ENCODE measurements around the gene SMCHD1. TPM values are rescaled to one million over a fixed set of nuclear protein-coding genes. Genes with fewer than 3 reads are reported as not detected.
"Not testable (repeated sequence)": the region's sequence is repeated elsewhere in the genome, so short reads cannot be mapped to it uniquely, and the experiment has no call there.

The SMCHD1 gene
- total RNA-seq, 2 experiments from 2014 or later = 87.2 to 98.6 TPM

- ChIA-PET POLR2A (interaction anchor here (0.6 to 3.3 kb wide), 8 partner anchors 9 to 83 kb away, joined by 3 to 34 read pairs (median 10); partner anchors contain the start of genes METTL4 and NDC80), CTCF (no interaction called here)
These were observed 673 bp upstream of the SMCHD1 start for GRCh38 chr18:2654928-2655177.

DNA sequence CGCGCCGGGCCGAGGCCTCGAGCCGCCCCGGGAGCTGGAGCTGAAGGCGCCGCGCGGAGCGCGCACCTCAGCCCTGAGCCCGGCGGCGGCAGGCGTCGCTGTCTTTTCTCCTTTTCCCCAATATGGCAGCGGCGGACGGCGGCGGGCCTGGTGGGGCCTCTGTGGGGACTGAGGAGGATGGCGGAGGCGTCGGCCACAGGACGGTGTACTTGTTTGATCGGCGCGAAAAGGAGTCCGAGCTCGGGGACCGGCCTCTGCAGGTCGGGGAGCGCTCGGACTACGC lies 369 bp downstream of the SMCHD1 start:
- ChIA-PET CTCF (interaction anchor here (1.0 to 1.2 kb wide), 3 partner anchors 16 to 27 kb away, joined by 3 to 4 read pairs (median 3); no protein-coding TSS in a partner anchor), POLR2A (interaction anchor here (0.7 to 3.3 kb wide), 12 partner anchors 11 to 592 kb away, joined by 3 to 34 read pairs (median 5); partner anchors contain the start of genes METTL4 and NDC80)

DNA sequence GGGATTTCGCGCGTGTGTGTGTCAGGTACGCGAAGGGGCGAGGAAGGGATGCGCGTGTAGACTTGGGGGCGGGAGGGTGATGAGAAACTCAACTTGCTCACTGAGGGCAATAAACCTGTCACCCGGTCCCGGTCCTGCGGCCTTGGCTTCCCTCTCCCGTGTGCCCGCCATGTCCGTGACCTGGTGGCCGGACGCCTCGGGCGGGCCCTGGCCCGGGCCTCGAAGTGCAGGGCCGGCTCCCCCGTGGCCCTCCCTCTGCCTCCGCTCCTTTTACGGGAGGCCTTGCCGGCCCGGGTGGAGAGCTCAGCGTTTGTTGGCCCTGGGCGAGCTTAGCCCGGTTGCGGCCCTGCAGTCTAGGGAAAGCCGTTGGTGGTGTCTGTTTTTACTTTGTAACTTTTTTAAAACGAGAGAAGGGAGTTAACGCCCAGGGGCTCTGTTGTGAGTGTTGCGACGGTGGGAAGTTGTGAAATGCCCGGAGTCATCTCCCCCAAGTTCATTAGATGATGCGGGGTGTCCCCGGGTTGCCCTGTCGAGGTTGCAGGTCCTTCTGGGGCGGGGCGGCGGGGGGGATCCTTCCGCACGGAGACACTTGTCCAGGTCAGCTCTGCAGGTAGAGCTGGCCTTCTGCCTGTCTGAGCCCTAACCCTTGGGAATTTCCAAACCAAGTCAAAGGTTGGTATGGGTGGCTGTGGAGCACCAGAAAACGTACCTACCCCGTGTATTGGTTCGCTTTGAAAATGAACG lies 883 bp downstream of the SMCHD1 start:
- CTCF ChIA-PET = interaction anchor here (0.8 to 1.2 kb wide), 4 partner anchors 14 to 26 kb away, joined by 3 to 4 read pairs (median 3); no protein-coding TSS in a partner anchor

GRCh38 chr18:2656981-2657512 lies 1.5 kb downstream of the SMCHD1 start:
- ChIA-PET CTCF (interaction anchor here (0.8 kb wide), 1 partner anchor 15 kb away, joined by 3 read pairs; no protein-coding TSS in a partner anchor), POLR2A (interaction anchor here (1.3 to 3.3 kb wide), 4 partner anchors 12 to 85 kb away, joined by 5 to 24 read pairs (median 14); partner anchors contain the start of genes METTL4 and NDC80)

More for the DNA sequence above, 883 bp downstream of the SMCHD1 start:
- POLR2A ChIA-PET = interaction anchor here (0.7 to 3.3 kb wide), 12 partner anchors 11 to 592 kb away, joined by 3 to 34 read pairs (median 5); partner anchors contain the start of genes METTL4 and NDC80

GRCh38 chr18:2657788-2658458 lies 2.4 kb downstream of the SMCHD1 start:
- ChIA-PET POLR2A (interaction anchor here (3.3 kb wide), 1 partner anchor 16 kb away, joined by 22 read pairs; no protein-coding TSS in a partner anchor), CTCF (no interaction called here)

GRCh38 chr18:2660849-2661248 lies 5.3 kb downstream of the SMCHD1 start:
- CTCF ChIA-PET, POLR2A ChIA-PET: not testable (repeated sequence)

DNA sequence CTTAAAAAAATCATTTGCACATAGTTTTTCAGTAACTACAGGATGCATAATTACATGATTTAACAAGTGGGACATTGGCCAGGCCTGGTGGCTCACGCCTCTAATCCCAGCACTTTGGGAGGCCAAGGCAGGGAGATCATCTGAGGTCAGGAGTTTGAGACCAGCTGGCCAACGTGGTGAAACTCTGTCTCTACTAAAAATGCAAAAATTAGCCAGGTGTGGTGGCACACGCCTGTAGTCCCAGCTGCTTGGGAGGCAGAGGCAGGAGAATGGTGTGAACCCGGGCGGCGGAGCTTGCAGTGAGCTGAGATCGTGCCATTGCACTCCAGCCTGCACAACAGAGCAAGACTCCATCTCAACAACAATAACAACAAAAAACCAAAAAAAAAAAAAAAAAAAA lies 6.8 kb downstream of the SMCHD1 start:
- POLR2A ChIA-PET, CTCF ChIA-PET: not testable (repeated sequence)

GRCh38 chr18:2662990-2663389 lies 7.5 kb downstream of the SMCHD1 start:
- ChIA-PET CTCF (no interaction called here), POLR2A (no interaction called here)

DNA sequence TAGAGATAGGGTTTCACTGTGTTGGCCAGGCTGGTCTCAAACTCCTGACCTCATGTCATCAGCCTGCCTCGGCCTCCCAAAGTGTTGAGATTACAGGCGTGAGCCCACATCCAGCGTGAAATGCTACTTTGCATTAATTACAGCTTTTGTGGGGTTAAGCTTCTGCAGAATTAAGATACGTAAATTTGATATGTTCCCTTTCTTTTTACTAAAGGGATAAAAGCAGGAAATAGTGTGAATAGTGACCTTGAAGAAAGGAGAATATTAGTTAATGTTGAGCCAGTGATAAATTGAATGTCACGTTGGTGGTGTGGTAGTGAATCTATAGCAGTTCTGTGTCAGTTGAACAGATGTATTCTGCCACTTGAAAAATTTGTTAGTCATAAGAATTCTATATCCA lies 16.9 kb downstream of the SMCHD1 start:
- ChIA-PET CTCF (no interaction called here), POLR2A (no interaction called here)

DNA sequence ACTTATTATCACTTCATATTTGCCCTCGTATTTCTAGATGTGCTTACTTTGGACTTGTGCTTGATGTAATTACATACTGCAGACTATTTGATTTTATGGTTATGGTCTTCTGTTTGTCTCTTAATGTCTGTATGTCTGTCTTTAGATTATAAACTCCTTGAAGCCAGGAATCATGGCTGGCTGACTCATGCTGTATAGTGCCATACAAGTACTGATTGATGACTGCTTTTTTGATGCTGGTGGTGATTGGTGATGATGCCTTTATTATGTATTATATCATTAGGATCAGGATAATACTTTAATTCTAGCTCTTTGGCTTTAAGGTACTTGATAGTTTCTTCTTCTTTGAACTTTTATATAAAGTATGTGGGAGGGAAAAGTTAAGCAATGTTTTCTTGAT lies 17.3 kb downstream of the SMCHD1 start:
- POLR2A ChIA-PET = no interaction called here

DNA sequence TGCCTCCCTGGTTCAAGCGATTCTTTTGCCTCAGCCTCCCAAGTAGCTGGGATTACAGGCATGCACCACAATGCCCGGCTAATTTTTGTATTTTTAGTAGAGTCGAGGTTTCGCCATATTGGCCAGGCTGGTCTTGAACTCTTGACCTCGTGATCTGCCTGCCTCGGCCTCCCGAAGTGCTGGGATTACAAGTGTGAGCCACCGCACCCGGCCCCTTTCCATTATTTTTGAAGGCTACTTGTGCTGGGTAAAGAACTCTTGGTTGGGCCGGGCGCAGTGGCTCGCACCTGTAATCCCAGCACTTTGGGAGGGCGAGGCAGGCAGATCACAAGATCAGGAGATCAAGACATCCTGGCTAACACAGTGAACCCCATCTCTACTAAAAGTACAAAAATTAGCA lies 23.4 kb downstream of the SMCHD1 start:
- POLR2A ChIA-PET = interaction anchor here (2.0 kb wide), 1 partner anchor 23 kb away, joined by 5 read pairs; no protein-coding TSS in a partner anchor
- CTCF ChIA-PET = not testable (repeated sequence)

More for the DNA sequence above, 17.3 kb downstream of the SMCHD1 start:
- CTCF ChIA-PET = no interaction called here

GRCh38 chr18:2680216-2680792 lies 24.8 kb downstream of the SMCHD1 start:
- ChIA-PET CTCF (interaction anchor here (0.6 to 1.0 kb wide), 2 partner anchors 12 to 345 kb away, joined by 3 to 6 read pairs; no protein-coding TSS in a partner anchor), POLR2A (interaction anchor here (2.0 kb wide), 1 partner anchor 24 kb away, joined by 5 read pairs; no protein-coding TSS in a partner anchor)

DNA sequence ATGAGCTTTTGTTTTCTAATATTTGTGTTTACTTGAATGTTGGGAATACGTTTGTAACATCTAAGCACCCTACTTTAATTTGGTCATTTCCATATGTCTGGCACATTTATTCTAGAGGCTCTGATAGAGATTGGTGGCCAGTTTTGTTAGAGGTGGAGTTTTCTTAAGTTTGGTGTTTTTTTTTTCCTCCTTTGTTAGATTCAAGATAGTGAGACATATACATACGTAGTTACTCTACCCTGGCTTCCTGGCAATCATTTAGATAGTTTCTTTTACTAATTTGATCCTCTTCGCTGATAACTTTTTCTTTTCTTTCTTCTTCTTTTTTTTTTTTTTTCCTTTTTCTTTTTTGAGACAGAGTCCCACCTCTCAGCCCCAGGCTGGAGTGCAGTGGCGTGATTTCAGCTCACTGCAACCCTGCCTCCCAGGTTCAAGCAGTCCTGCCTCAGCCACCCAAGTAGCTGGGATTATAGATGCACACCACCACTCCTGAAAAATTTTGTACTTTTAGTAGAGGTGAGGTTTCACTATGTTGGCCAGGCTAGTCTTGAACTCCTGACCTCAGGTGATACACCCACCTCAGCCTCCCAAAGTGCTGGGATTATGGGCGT lies 26.6 kb downstream of the SMCHD1 start:
- CTCF ChIA-PET = interaction anchor here (1.0 to 1.2 kb wide), 2 partner anchors 17 to 41 kb away, joined by 3 to 5 read pairs; no protein-coding TSS in a partner anchor
- POLR2A ChIA-PET = interaction anchor here (0.7 to 0.9 kb wide), 2 partner anchors 18 to 26 kb away, joined by 3 to 6 read pairs; partner anchors contain the start of gene SMCHD1

DNA sequence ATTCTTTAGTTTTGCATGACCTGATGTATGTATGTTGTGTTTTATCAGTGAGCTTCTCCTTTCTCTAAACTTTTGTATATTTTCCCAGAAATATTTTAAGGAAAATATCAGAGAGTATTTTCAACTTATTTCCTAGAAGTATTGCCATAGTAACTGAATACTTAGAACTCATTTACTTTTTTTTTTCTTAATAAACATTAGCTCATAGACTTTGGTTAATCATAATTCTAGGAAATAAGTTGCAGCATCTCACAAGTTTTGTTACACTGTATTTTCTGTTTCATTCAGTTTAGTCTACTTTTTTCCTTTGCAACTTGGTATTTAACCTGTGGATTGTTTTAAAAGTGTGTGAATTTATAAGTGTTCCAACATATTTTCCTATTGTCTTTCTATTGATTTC lies 27.5 kb downstream of the SMCHD1 start:
- ChIA-PET CTCF (interaction anchor here (1.0 kb wide), 1 partner anchor 27 kb away, joined by 4 read pairs; the partner anchor contains the start of gene SMCHD1), POLR2A (no interaction called here)

- POLR2A ChIA-PET = no interaction called here
- CTCF ChIA-PET = no interaction called here
These were observed 30.9 kb downstream of the SMCHD1 start for GRCh38 chr18:2686349-2686968.

- ChIA-PET POLR2A (no interaction called here), CTCF (interaction anchor here (1.0 kb wide), 1 partner anchor 13 kb away, joined by 3 read pairs; no protein-coding TSS in a partner anchor)
These were observed 32.0 kb downstream of the SMCHD1 start for GRCh38 chr18:2687390-2688001.

GRCh38 chr18:2692508-2692907 lies 37.0 kb downstream of the SMCHD1 start:
- CTCF ChIA-PET = no interaction called here

GRCh38 chr18:2697184-2697583 lies 41.7 kb downstream of the SMCHD1 start:
- ChIA-PET POLR2A (interaction anchor here (0.6 kb wide), 1 partner anchor 42 kb away, joined by 3 read pairs; no protein-coding TSS in a partner anchor), CTCF (interaction anchor here (0.8 kb wide), 1 partner anchor 19 kb away, joined by 4 read pairs; no protein-coding TSS in a partner anchor)

More at GRCh38 chr18:2692508-2692907, 37.0 kb downstream of the SMCHD1 start:
- POLR2A ChIA-PET = no interaction called here
